Activated naive CD4-positive, alpha-beta T cell treated with Interleukin-2 at 50 U/mL for 16 hours (primary cell): ENCODE results near the gene GATM.
"Not testable (repeated sequence)": the region's sequence is repeated elsewhere in the genome, so short reads cannot be mapped to it uniquely, and the experiment has no call there.

Experiments
- DNase-seq: peaks from one replicate; pipeline ENCODE4 v3.0.0-alpha.2; 2020

GATM gene

DNA sequence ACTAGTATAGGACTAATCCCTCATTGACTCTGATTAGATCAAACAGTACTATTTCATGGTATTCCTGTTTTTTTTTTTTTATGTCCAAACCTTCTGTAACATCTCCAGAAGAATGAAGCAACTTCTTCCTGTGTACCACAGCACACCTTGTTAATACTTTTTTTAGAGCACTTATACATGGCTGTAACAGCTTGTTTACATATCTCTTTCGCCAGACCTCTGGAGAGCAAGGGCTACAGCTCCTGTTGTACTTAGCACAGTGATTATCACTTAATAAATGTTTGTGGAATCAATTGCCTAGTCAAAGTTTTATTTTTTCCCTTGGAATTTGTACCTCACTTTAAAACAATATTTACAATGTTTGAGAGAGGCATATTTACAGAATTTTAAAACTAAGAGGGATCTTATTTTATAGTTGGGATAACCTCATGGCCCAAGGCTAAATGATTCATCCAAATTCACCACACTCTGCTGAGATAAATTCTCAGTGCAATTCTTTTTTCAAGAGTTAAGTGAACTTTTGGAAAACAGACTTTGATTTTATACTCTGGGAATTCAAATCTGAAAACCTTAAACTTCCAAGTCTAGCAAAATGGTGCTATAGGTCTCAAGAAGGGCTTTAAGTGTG is 9.2 kb upstream of the GATM start:
- DNase-seq = no peak

- no peak for DNase-seq
Measured at GRCh38 chr15:45386974-45387373, 8.6 kb upstream of the GATM start.

- no peak for DNase-seq
Measured at GRCh38 chr15:45386420-45386819, 8.1 kb upstream of the GATM start.

DNA sequence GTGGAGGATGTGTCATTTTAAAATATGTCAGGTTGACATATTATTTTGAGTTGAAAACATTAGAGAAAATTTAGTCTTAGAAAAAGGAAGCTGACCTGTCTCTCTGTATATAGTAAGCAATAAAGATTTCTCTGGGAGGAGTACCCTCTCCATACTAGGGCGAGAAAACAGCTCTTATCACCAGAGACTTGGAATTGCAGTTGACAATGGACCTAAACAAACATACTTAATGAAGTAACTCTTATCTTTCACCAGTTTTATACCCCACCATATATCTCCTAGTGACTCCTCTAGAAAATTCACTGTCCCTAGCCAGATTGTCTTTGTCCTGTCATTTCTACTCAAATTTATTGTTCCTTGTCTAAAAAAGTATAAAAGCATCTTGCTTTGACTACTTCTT is 7.2 kb upstream of the GATM start:
- no peak for DNase-seq

GRCh38 chr15:45384700-45385099 is 6.4 kb upstream of the GATM start:
- no peak for DNase-seq

- DNase-seq = no peak
Measured at GRCh38 chr15:45378913-45379262, 544 bp upstream of the GATM start.

DNA sequence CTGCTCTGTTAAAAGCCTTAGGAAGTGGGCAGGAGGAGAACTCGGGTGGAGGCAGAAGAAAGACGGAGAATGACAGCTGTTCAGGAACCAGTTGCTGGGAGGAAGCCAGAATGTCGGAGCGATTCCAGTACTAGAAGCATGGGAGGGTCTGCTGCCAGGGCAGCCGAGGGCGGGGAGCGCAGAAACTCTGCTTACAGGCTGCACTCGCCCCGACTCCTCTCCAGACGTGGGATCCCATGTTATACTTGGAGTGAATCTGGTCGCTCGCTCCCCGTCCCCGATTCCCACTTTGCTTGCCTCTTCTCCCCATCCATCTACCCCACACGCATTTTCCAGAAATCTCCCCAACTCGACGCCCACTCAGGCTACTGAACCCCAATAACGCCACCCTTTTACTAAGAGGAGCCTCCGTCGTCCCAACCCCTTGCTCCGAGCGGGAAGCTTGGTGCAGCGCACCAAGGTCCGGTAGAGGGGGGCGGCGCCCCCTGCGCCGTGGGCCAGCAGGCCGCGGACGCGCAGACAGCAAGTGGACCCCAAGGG is 665 bp downstream of the GATM start:
- DNase-seq = no peak

DNA sequence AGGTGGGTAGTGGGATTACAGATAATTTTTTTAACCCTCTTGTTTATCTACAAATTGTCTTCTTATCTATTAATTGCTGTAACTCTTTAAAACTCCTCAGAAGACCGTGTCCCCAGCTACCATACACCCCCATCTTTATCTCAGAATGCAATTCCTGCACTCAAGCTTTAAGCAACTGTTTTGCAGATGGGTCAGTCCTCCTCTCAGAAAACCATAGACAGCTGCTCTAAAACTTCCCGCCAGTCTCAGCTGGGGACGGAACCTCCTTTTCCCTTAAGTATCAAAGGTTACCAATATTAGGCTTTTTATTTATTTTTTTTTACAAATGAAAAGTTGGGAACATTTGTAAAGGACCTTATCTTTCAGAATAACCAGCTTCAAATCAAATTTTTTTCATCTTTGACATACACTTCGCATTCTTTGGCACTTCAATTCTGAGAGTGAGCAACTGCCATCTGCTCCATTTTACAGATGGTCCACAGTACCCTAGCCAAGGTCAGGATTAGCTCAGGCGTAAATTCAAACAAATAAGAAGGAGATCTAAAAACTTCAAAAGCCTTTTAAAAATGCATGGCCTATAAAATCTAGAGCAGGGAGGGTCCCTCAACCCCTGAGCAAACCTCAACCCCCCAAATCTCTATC is 1.3 kb downstream of the GATM start:
- no peak for DNase-seq

DNA sequence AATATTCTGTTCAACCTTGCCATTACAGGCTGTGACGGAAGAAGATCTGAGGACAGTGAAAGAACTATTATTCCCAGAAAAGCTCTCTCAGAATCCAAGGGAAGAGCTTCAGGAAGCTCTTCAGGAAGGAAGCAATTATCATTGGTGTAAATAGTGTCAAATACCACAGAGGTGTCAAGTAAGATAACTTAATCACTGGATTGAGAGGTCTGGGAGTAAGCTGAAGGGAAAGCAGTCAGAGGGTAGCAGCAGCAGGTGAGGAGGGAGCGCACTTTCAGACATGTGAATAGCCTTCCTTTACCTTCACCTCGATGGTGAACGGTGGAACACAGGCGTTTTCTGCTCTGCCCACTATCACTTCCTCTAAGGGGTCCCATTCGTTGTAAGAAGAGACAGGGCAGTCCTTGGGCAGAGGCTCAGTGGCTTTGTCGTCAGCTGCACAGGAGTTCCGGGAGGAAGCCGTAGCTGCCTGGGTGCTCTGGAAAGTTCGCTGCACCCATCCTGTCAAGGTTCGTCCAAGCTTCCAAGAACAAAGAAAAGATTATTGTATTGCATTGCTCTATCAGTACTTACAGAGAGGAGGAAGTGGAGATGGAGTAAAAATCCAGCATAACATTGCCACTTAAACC is 1.9 kb downstream of the GATM start:
- DNase-seq = no peak

DNA sequence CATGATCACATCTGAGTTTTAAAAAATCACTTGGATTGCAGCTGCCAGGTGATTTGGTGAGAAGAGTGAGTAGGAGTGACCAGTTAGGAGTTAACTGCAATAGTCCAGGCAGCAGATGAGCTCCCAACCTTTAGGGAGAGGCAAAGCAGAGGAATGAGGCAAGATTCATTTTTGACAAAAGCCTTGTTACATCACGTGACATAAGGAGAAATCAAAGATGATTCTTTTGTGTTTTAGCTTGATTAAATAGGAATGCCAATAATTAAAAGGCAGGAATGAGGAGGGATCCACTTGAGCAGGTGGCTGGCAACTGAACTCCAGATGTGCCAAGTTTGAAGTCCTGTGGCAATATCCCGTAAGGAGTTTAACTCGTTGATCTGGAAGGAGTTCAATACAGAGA is 2.5 kb downstream of the GATM start:
- DNase-seq = no peak

- no peak for DNase-seq
Measured at GRCh38 chr15:45373976-45374375, 4.4 kb downstream of the GATM start.

GRCh38 chr15:45372041-45372995 is 6.0 kb downstream of the GATM start:
- DNase-seq = no peak

- no peak for DNase-seq
Measured at GRCh38 chr15:45371546-45371945, 6.8 kb downstream of the GATM start.

- DNase-seq = not testable (repeated sequence)
Measured at GRCh38 chr15:45370042-45370441, 8.3 kb downstream of the GATM start.

GRCh38 chr15:45367222-45367621 is 11.1 kb downstream of the GATM start:
- DNase-seq = not testable (repeated sequence)

DNA sequence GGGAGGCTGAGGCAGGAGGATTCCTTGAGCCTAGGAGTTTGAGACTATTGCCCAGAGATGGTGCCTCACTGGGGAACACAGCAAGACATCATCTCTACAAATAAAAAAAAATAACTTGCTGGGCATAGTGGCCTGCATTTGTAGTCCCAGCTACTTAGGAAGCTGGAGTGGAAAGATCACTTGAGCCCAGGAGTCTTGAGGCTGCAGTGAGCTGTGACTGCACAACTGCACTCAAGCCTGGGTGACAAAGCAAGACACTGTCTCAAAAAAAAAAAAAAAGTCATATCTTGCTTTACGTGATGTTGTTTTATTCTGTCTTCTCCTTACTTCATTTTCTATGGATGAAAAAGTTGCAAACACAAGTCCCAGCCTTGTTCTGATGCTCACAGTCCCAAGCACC is 14.1 kb downstream of the GATM start:
- DNase-seq = no peak

GRCh38 chr15:45363801-45364200 is 14.5 kb downstream of the GATM start:
- DNase-seq = no peak

- DNase-seq = no peak
Measured at GRCh38 chr15:45363334-45363733, 15.0 kb downstream of the GATM start.

- DNase-seq = no peak
Measured at GRCh38 chr15:45362419-45362818, 15.9 kb downstream of the GATM start.

DNA sequence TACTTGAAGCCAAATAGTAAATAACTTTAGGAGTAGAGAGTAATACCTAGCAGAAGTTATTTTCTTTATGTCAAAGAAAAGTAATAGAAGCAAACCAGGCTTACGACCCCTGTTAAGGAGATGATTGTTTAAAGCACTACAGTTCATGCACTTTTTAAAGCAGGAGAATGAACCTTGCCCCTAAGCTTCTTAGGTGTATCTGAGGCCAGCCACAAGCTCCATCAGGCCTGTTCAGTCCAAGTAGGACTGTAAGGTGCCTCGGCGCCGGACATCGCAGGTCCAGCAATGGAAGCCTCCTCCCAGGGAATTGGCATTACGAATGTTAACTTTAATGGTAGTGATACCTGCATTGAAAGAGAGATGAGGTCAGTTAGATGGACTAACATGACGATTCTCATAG is 16.5 kb downstream of the GATM start:
- DNase-seq = no peak

GRCh38 chr15:45355860-45356259 is 22.5 kb downstream of the GATM start:
- no peak for DNase-seq

GRCh38 chr15:45354711-45355110 is 23.6 kb downstream of the GATM start:
- no peak for DNase-seq

DNA sequence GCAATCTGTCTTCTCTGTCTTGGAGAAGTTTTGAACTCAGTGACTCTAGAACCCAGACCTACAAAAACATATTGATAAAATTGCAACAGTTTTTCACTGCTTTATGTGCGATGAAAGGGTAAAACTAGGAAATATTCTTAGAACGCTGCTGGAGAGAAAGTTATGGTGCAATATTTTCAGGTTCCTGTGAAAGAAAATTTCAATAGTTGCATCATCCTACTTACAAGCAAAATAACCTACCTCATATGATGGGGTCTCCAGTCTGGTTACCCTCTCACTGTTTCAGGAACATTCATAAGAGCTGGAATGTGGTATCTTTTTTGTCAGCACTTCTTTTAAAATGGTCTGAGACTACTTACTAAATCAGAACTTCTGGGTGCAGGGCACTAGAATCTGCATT is 27.1 kb downstream of the GATM start:
- no peak for DNase-seq
